HUES48 (cell line): ENCODE measurements around the gene HSF4.

Experiments used
- H3K27ac ChIP-seq: one replicate; pipeline ENCODE4 v1.7.0; 2013; ENCODE audit warnings: low read depth, low read length, inconsistent platforms
- H3K27me3 ChIP-seq: 2 replicates; pipeline ENCODE4 v1.6.1; 2013; ENCODE audit warnings: mild to moderate bottlenecking, low read length; ENCODE audit not compliant: control insufficient read depth, insufficient read depth
- H3K36me3 ChIP-seq: 2 replicates; pipeline ENCODE4 v1.6.1; 2013; ENCODE audit warnings: low read length; ENCODE audit not compliant: control insufficient read depth, insufficient read depth
- H3K4me1 ChIP-seq: 2 replicates; pipeline ENCODE4 v1.6.1; 2013; ENCODE audit warnings: mild to moderate bottlenecking, low read length; ENCODE audit not compliant: control insufficient read depth, insufficient read depth
- H3K4me3 ChIP-seq: 2 replicates; pipeline ENCODE4 v1.5.1; 2013; ENCODE audit warnings: mild to moderate bottlenecking, low read depth, low read length
- H3K9ac ChIP-seq: 2 replicates; pipeline ENCODE4 v1.6.1; 2013; ENCODE audit warnings: mild to moderate bottlenecking, low read depth, low read length, moderate library complexity
- H3K9me3 ChIP-seq: 2 replicates; pipeline ENCODE4 v1.6.1; 2013; ENCODE audit warnings: low read length; ENCODE audit not compliant: control insufficient read depth, insufficient read depth

HSF4 gene

DNA sequence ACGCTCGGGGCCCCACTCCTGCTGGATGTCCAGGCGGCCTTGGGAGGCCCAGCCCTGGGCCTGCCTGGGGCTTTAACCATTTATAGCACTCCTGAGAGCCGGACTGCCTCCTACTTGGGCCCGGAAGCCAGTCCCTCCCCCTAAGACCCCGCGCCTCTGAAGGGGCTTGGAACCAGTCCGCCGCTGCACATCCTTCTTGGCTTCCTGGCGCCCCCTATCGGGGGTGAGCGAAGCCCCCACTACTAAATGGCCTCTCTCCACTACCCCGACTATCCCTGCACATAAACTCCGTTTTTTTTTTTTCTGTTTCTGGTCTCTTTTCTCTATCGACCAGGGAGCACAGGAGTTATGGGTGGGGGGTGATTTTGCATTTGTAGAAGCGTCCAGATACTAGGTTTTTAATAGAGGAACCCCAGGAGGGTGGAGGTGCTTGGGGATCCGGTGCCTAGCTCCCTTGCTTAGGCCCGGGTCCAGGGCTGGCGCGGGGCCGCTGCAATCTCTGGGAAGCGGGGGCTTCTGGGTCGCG lies 5.2 kb downstream of the HSF4 start:
- H3K4me1 ChIP-seq = peaks cover 23% of the 10 kb centered on the region
- no peaks in the 10 kb centered on the region for H3K36me3 ChIP-seq
- no peak overlapping the region for H3K9ac ChIP-seq
- H3K9me3 ChIP-seq = no peaks in the 10 kb centered on the region
- peak overlapping the region; percentile 66 for H3K4me3 ChIP-seq
- H3K27me3 ChIP-seq = peaks cover 96% of the 10 kb centered on the region
- H3K27ac ChIP-seq = no peak overlapping the region

- Histone ChIP-seq H3K4me3 (peak within 1 kb of the TSS; percentile 66), H3K27me3 (peaks cover 96% of the 10 kb centered on the region), H3K27ac (no peak within 1 kb of the TSS), H3K4me1 (peaks cover 23% of the 10 kb centered on the region), H3K9me3 (no peaks in the 10 kb centered on the region), H3K9ac (no peak within 1 kb of the TSS), H3K36me3 (no peaks in the 10 kb centered on the region)
Observed at GRCh38 chr16:67170168-67170948, 5.8 kb downstream of the HSF4 start, which contains the start of gene NOL3. Gene NOL3 (plus strand): TSS chr16:67170538.

DNA sequence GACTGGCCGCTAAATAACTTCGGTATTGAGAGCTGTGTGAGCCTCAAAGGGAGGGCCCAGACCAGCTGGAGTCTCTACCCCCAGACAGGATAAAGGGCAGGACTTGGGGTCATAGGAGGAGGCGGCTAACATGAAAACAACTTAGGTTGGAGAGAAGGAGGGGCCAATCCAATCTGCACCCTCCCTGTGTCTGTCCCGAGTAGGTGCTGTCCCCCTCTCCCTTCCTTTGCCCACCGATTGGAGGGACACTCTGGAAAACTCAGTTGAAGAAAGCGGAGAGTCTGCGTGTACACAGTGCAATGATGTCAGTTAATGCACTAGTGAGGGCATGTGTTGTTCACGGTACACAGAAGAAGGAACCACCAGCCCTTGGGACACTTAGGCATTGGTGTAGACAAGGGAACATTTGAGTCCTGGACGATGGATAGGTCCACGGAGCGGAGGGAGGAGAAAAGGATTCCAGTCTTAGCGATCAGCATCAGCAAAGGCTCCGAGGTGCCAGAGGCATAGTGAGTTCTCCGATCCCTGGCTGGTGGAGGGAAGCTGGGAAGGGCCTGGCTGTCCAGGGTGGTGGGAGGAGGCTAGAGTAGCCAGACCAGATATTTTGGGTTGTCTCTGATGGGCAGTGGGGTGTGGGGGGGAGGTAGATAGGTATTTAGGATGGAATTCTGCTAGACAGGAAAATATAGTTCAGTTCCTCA lies 6.6 kb downstream of the HSF4 start:
- H3K4me3 ChIP-seq = peak overlapping the region; percentile 66
- peaks cover 22% of the 10 kb centered on the region for H3K4me1 ChIP-seq
- H3K27me3 ChIP-seq = peaks cover 95% of the 10 kb centered on the region
- H3K27ac ChIP-seq = no peak overlapping the region
- no peaks in the 10 kb centered on the region for H3K36me3 ChIP-seq
- no peaks in the 10 kb centered on the region for H3K9me3 ChIP-seq
- H3K9ac ChIP-seq = no peak overlapping the region

- H3K27me3 ChIP-seq = peaks cover 91% of the 10 kb centered on the region
- no peaks in the 10 kb centered on the region for H3K36me3 ChIP-seq
- H3K4me3 ChIP-seq = peak overlapping the region; percentile 60
- H3K9ac ChIP-seq = no peak overlapping the region
- no peak overlapping the region for H3K27ac ChIP-seq
- no peaks in the 10 kb centered on the region for H3K9me3 ChIP-seq
- H3K4me1 ChIP-seq = peaks cover 23% of the 10 kb centered on the region
Observed at GRCh38 chr16:67173323-67173722, 8.8 kb downstream of the HSF4 start.

DNA sequence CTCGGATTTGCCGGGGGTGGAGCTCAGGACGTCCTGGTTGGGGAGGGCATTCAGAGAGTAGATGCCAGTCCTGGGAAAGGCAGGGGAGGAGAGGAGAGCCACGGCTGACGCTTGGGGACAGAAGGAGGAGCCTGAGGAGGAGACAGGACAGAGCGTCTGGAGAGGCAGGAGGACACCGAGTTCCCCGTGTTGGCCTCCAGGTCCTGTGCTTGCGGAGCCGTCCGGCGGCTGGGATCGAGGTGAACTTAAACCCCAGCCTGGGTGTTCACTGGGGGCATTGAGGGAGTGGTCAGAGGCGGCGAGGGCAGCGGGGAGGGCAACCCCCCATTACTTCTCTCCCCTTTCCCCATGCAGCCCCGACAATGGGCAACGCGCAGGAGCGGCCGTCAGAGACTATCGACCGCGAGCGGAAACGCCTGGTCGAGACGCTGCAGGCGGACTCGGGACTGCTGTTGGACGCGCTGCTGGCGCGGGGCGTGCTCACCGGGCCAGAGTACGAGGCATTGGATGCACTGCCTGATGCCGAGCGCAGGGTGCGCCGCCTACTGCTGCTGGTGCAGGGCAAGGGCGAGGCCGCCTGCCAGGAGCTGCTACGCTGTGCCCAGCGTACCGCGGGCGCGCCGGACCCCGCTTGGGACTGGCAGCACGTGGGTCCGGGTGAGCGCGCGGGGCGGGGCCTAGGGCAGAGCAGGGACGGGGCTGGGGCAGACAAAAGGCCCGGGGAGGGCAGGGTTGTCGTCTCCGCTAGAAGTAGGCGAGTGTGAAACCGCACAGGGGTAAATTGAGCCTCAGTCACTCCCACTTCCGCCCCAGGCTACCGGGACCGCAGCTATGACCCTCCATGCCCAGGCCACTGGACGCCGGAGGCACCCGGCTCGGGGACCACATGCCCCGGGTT lies 9.5 kb downstream of the HSF4 start:
- Histone ChIP-seq H3K4me1 (peaks cover 23% of the 10 kb centered on the region), H3K27ac (no peak overlapping the region), H3K4me3 (peak overlapping the region; percentile 60), H3K36me3 (no peaks in the 10 kb centered on the region), H3K9me3 (no peaks in the 10 kb centered on the region), H3K27me3 (peaks cover 83% of the 10 kb centered on the region), H3K9ac (no peak overlapping the region)

- Histone ChIP-seq H3K4me1 (peaks cover 21% of the 10 kb centered on the region), H3K36me3 (no peaks in the 10 kb centered on the region), H3K4me3 (peak overlapping the region; percentile 60), H3K9me3 (no peaks in the 10 kb centered on the region), H3K9ac (no peak overlapping the region), H3K27ac (no peak overlapping the region), H3K27me3 (peaks cover 77% of the 10 kb centered on the region)
Observed at GRCh38 chr16:67174706-67175231, 10.2 kb downstream of the HSF4 start.

- no peak overlapping the region for H3K9ac ChIP-seq
- H3K4me1 ChIP-seq = peaks cover 14% of the 10 kb centered on the region; the same call in 1 of the 2 replicates
- peaks cover 62% of the 10 kb centered on the region for H3K27me3 ChIP-seq
Observed at GRCh38 chr16:67176662-67177061, 12.1 kb downstream of the HSF4 start.

DNA sequence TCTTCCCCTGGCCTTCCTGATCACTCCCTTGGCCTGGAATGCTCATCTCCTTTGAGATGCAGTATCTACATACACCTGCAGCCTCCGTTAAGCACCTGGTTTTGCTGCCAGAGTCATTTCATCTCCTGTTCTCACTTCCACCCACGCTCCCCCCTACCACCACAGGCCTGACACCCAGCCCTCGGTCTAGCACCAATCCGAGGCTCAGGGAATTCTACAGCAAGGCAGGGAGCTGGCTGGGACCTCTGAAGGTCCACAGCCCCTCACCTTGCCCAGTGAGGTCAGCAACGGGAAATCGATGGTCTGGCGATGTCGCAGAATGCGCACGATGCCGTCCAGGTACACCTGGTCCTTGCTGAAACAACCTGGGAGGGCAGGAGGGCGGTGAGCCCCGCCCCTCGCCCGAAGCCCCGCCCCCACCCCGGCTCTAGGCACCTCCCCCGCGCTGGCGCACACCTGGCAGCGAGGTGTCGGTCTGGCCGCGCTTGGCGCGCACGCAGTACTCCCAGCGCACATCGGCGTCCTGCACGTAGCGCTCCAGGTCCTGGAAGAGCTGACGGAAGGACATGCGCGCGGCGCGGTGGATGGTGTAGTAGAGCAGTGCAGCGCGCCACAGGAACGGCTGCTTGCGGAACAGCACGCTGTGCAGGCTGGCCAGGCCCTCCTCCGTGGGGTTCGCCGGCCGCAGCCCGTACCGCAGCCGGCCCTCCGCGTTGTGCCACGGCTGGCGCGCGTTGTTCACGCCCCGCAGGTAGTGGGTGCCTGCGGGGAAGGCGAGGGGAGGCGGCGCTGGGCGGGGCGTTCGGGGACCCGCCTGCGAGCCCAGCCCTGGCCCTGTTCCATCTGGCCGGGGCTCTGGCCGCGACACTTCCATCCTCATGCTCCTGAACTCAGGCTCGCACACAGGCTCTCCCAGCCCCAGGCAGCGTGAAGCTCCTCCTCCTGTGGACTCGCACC lies 13.5 kb downstream of the HSF4 start:
- Histone ChIP-seq H3K9ac (no peak overlapping the region), H3K4me1 (peaks cover 14% of the 10 kb centered on the region; the same call in 1 of the 2 replicates), H3K27ac (peak overlapping the region; percentile 8), H3K9me3 (no peaks in the 10 kb centered on the region), H3K27me3 (peaks cover 48% of the 10 kb centered on the region), H3K4me3 (peak overlapping the region; percentile 62), H3K36me3 (no peaks in the 10 kb centered on the region)

More at GRCh38 chr16:67176662-67177061, 12.1 kb downstream of the HSF4 start:
- Histone ChIP-seq H3K36me3 (no peaks in the 10 kb centered on the region), H3K4me3 (no peak overlapping the region), H3K27ac (no peak overlapping the region), H3K9me3 (no peaks in the 10 kb centered on the region)

- no peaks in the 10 kb centered on the region for H3K9me3 ChIP-seq
- H3K4me1 ChIP-seq = 0 out of 2 replicates have a peak, but pooled peaks cover 6% of the 10 kb centered on the region
- no peak overlapping the region for H3K4me3 ChIP-seq
- H3K9ac ChIP-seq = no peak overlapping the region
- H3K27ac ChIP-seq = no peak overlapping the region
- H3K27me3 ChIP-seq = peaks cover 39% of the 10 kb centered on the region
- no peaks in the 10 kb centered on the region for H3K36me3 ChIP-seq
Observed at GRCh38 chr16:67179421-67180080, 15.0 kb downstream of the HSF4 start.
